Esophagus (tissue), 2 donors: ENCODE results near the gene SPATA16. TPM values are rescaled to one million over a fixed set of nuclear protein-coding genes. Genes with fewer than 3 reads are reported as not detected.

Experiments used
- H3K27ac ChIP-seq, 2 donors: one replicate each; pipeline ENCODE4 v1.5.1; 2013; ENCODE audit warnings: low read depth in 2 of 2, mild to moderate bottlenecking in 2 of 2, inconsistent platforms in 1 of 2, low read length in 1 of 2, moderate library complexity in 1 of 2
- H3K27me3 ChIP-seq, 2 donors: one replicate each; pipeline ENCODE4 v1.6.1; 2013; ENCODE audit warnings: low read length in 2 of 2, control low read depth in 1 of 2, mild to moderate bottlenecking in 1 of 2; ENCODE audit not compliant: insufficient read depth in 2 of 2, control insufficient read depth in 1 of 2
- H3K36me3 ChIP-seq, 2 donors: one replicate each; pipeline ENCODE4 v1.6.1; 2013; ENCODE audit warnings: low read length in 1 of 2; ENCODE audit not compliant: control insufficient read depth in 2 of 2, insufficient read depth in 2 of 2
- H3K4me1 ChIP-seq, 2 donors: one replicate each; pipeline ENCODE4 v1.6.1; 2013; ENCODE audit warnings: low read length in 1 of 2; ENCODE audit not compliant: control insufficient read depth in 2 of 2, insufficient read depth in 2 of 2
- H3K4me3 ChIP-seq, 2 donors: one replicate each; pipeline ENCODE4 v1.5.1; 2013; ENCODE audit warnings: low read length in 2 of 2, mild to moderate bottlenecking in 2 of 2, low read depth in 1 of 2, moderate library complexity in 1 of 2
- H3K9me3 ChIP-seq, 2 donors: one replicate each; pipeline ENCODE4 v1.6.1; 2013; ENCODE audit warnings: mild to moderate bottlenecking in 2 of 2, low read depth in 1 of 2, low read length in 1 of 2, moderate library complexity in 1 of 2; ENCODE audit not compliant: control insufficient read depth in 2 of 2, insufficient read depth in 1 of 2
- WGBS, 2 donors: extraction: QIAGEN DNeasy Blood & Tissue Kit; methylation state at CpG; one replicate each; pipeline ENCODE4 v1.1.7; 2013; 5-methylcytosine and 5-hydroxymethylcytosine counted together
- polyA plus RNA-seq, 2 donors: library from polyadenylated mRNA; stranded (reverse); fragments of 200-250 nt; gene quantifications; one replicate each; pipeline ENCODE4 v1.2.3, GENCODE V29; 2013
- donor health status: healthy with polysubstance abuse.
- donor health status: Bipolar disorder and iron deficiency.

Gene SPATA16
- polyA plus RNA-seq, 2 donors, result not detected

DNA sequence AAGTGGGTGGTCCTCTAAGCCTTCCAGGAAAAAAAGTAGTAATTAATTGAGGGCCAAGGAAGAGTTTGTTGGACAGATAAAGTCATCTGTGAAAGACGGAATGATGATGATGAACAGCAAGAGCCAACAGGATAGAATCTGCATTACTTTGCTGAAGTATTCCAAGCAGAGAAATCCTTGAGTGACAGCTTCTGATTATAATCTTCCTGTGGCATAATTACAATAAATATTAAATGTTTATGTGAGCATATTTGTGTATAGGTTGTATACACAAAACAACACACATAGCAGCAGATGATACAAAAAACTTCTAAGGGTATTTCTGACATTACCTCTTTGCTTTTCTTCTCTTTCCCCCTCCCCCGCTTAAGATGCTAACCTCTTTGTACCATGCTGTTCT, 147.6 kb downstream of the SPATA16 start:
- Histone ChIP-seq H3K9me3 (no peaks in the 10 kb centered on the region), H3K4me1 (no peaks in the 10 kb centered on the region), H3K36me3 (no peaks in the 10 kb centered on the region), H3K4me3 (no peak overlapping the region), H3K27me3 (no peaks in the 10 kb centered on the region), H3K27ac (no peak overlapping the region)
- 82 to 87% methylated on average over 2 of the region's 2 CpGs for WGBS, 2 donors

DNA sequence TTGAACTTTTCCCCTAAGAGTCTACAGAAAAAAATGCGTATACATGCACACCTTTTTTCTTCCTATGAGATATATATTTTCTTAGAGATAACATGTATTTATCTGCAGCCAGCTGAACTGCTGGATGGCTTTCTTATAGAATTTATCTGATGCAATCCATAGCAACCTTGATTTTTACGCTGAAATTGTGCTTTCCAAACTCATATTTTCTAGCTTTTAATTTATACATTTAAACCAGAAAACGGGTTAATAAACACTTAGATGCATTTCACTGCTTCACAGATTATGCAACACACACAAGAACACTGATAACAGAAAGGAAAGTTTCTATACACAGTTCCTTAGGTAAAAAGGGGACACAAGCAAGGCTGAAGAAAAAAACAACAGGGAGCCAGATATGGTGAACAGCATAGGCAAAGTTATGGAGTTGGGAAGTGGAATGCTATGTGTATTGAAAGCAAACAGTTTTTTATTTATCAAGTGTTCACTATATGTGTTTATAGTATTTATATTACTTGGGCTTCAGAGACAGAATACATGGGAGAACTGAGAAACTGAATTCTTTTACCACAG, 149.5 kb downstream of the SPATA16 start:
- no peaks in the 10 kb centered on the region for H3K36me3 ChIP-seq
- H3K27ac ChIP-seq, result no peak overlapping the region
- H3K4me1 ChIP-seq, result no peaks in the 10 kb centered on the region
- no peaks in the 10 kb centered on the region for H3K27me3 ChIP-seq
- 69 to 74% methylated on average over 3 of the region's 3 CpGs for WGBS, 2 donors
- no peaks in the 10 kb centered on the region for H3K9me3 ChIP-seq
- H3K4me3 ChIP-seq, result no peak overlapping the region

DNA sequence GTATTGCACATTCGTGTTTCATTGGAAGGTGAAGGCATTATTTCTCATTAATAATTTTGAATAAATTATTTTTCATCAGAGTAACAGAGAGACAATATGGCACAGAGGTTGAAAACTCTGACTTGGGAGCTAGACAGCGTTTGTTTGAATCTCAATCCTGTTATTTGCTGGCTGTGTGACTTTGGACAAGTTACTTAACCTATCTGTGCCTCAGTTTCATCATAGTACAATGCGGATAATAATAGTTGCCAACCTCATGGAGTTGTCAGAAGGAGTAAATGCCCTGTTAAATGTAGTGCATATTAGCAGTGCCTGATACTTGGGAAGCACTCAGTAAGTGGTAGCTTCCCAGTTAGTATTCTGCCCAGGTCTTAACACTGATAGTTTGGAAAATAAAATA, 151.7 kb downstream of the SPATA16 start:
- Histone ChIP-seq H3K36me3 (no peaks in the 10 kb centered on the region), H3K9me3 (no peaks in the 10 kb centered on the region), H3K4me1 (no peaks in the 10 kb centered on the region), H3K4me3 (no peak overlapping the region), H3K27me3 (no peaks in the 10 kb centered on the region), H3K27ac (no peak overlapping the region)
- WGBS, 2 donors, result 84 to 90% methylated on average over 3 of the region's 3 CpGs

DNA sequence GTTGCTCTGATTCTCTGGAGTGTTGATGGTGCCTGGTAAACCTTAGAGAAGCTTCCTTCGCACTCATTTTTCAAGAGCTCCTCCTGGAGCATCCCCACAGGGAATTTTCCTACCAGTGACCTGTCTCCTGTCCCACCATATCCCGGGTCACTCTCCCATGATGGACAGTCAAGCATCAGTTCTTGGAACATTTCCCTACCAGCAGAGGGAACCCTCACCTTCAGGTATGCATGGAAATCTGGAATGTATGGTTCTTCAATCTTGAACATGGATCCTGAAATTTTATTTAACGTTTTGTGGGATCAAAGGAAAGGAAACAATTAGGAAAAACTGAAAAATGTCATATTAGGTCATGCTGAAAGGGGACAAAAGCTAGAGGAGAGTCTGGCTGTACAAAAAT, 153.8 kb downstream of the SPATA16 start:
- Histone ChIP-seq H3K9me3 (no peaks in the 10 kb centered on the region), H3K4me1 (no peaks in the 10 kb centered on the region), H3K27ac (no peak overlapping the region), H3K4me3 (no peak overlapping the region), H3K27me3 (no peaks in the 10 kb centered on the region), H3K36me3 (no peaks in the 10 kb centered on the region)
- WGBS, 2 donors, result 52 to 58% methylated on average over 3 of the region's 3 CpGs

DNA sequence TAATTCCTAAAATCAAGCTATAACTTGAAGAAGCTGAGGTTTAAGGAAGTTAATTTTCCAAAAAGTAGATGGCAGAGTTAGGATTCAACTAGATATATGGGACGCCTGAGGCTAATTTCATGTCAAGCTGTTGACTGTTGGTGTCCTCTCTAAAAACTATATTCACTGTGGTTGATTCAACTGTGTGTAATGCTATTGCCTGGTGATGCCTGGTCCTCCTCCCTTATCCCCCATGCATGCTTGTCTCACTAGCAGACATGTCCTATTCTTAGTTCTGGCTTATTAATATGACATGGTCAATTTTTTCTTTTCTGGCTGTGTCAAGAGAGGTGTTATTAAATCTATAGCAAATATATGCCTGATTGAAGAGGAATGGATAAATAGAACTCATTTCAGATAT, 156.1 kb downstream of the SPATA16 start:
- no peaks in the 10 kb centered on the region for H3K36me3 ChIP-seq
- H3K4me3 ChIP-seq, result no peak overlapping the region
- H3K27me3 ChIP-seq, result no peaks in the 10 kb centered on the region
- no peaks in the 10 kb centered on the region for H3K9me3 ChIP-seq
- H3K27ac ChIP-seq, result no peak overlapping the region
- WGBS, 2 donors, result 91 to 96% methylated on average over 1 of the region's 1 CpG
- no peaks in the 10 kb centered on the region for H3K4me1 ChIP-seq

DNA sequence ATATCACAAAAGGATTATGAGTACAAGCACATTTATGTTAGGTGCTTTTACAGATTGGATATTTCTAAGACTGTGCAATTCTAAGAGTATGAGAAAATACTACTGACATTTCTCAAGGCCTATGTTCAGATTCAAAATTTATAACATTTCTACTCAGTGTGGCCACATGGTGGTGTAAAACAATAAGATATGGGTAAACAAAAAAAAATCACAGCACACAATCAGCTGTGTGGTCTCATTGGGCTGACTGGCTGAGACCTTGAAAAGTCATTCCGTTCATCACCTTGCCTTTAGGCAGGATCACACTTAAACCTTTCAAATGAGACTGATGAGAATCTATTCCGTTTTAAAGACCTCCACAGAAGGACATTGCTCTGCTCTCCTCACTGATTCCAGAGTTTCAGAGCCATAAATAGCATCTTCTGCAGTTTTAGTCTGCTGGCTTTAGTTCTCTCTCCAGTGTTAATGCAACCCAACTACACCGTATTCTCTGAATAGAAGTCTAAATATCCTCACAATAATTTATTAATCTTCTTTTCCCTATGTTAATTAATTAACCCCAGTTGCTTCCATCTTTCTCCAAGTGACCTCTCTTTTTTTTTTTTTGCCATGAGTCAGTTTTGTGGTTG, 158.2 kb downstream of the SPATA16 start:
- no peaks in the 10 kb centered on the region for H3K9me3 ChIP-seq
- 66 to 69% methylated on average over 3 of the region's 3 CpGs for WGBS, 2 donors

DNA sequence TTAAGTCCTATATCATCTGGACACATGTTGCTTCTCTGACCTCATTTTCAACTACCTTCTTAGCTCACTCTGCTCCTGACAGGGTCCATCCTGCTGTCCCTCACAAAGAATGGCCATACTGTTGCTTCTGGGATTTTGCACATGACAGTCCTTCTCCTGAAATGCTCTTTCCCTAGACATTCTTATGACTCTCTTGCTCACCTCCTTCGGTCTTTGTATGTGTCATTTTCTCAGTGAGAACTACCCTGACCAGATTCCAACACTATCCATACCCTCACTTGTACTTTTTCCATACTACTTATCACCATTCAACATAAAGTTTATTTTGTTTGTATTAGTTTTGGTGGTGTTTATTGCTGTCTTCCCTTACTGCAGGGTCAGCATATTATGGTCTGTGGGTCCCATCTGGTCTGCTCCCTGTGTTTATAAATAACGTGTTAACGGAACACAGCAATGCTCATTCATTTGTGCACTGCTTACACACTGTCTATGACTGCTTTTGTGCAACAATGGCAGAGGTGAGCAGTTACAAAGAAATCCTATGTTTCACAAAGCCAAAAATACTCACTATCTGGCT, 159.5 kb downstream of the SPATA16 start:
- Histone ChIP-seq H3K9me3 (no peaks in the 10 kb centered on the region), H3K27me3 (no peaks in the 10 kb centered on the region), H3K36me3 (no peaks in the 10 kb centered on the region), H3K27ac (no peak overlapping the region), H3K4me3 (no peak overlapping the region), H3K4me1 (no peaks in the 10 kb centered on the region)
- 74% methylated on average over 3 of the region's 3 CpGs for WGBS, 2 donors

More for the DNA sequence above, 158.2 kb downstream of the SPATA16 start:
- Histone ChIP-seq H3K4me3 (no peak overlapping the region), H3K4me1 (no peaks in the 10 kb centered on the region), H3K27me3 (no peaks in the 10 kb centered on the region), H3K36me3 (no peaks in the 10 kb centered on the region), H3K27ac (no peak overlapping the region)

DNA sequence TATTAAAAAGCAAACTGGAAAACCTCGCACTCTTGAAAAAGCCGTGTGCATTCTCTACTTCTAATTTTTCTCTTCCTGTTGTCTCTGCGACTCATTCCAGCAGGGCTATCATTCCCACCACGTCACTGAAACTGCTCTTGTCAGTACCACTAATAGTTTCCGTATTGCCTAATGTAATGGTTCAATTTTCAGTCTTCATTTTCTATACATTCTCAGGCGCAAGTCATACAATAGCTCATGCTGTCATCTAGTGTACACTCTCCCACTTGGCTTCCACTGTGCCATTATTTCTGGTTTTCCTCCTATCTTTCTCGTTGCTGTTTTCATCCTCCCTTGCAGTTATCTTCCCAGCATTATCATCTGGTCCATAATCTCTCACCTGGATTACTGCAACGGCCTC, 160.2 kb downstream of the SPATA16 start:
- WGBS, 2 donors, result 77% methylated on average over 8 of the region's 8 CpGs
- Histone ChIP-seq H3K27me3 (no peaks in the 10 kb centered on the region), H3K9me3 (no peaks in the 10 kb centered on the region), H3K4me1 (no peaks in the 10 kb centered on the region), H3K36me3 (no peaks in the 10 kb centered on the region), H3K27ac (no peak overlapping the region), H3K4me3 (no peak overlapping the region)

DNA sequence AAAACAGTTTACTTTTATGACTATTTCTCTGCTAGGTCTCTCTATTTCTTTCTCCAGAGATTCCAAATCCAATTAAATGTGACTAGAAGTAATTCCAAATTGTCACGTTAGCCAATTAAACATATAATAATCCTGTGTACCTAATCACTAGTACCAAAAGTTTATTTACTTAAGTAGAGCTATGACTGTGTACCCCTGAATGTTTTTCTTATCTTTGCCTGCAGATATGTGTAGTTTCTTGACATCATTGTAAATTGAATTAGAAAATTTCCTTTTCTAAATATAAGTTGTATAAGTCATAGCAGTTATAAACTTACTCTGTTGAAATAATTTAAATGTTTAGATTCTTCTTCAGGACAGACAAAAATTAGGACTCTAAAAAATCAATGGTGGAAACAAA, 163.3 kb downstream of the SPATA16 start:
- H3K9me3 ChIP-seq, result no peaks in the 10 kb centered on the region
- H3K27me3 ChIP-seq, result no peaks in the 10 kb centered on the region
- no peak overlapping the region for H3K4me3 ChIP-seq
- H3K36me3 ChIP-seq, result no peaks in the 10 kb centered on the region
- 47 to 51% methylated on average over 1 of the region's 1 CpG for WGBS, 2 donors
- no peak overlapping the region for H3K27ac ChIP-seq
- no peaks in the 10 kb centered on the region for H3K4me1 ChIP-seq

DNA sequence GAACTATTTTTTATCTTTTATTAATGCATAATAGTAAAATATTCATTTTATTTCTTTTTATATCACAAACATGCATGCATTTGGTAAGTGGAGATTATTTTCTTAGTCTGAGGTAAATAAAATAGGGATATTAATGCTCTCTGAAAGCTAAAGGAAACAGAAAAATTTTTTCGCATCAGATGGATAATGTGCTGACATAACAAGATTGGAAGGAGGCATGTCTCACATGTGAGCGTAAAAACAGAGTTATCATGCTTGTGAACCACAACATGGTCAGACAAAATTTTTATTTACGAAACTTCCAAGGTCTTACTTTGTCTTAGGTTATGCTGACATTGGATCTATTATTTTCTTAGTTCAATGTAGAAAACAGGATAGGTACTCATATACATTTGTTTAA, 166.1 kb downstream of the SPATA16 start:
- Histone ChIP-seq H3K27ac (no peak overlapping the region), H3K4me3 (no peak overlapping the region), H3K27me3 (no peaks in the 10 kb centered on the region), H3K9me3 (no peaks in the 10 kb centered on the region), H3K36me3 (no peaks in the 10 kb centered on the region), H3K4me1 (no peaks in the 10 kb centered on the region)
- WGBS, 2 donors, result 88 to 90% methylated on average over 3 of the region's 3 CpGs
